GDM1 (cell line): ENCODE results near the gene SIRPB1.
"Not testable (repeated sequence)": the region's sequence is repeated elsewhere in the genome, so short reads cannot be mapped to it uniquely, and the experiment has no call there.

Source experiments
- DNase-seq: peaks from one replicate; lab custom pipeline; 2025; lab: John Stamatoyannopoulos, UW

Gene SIRPB1

DNA sequence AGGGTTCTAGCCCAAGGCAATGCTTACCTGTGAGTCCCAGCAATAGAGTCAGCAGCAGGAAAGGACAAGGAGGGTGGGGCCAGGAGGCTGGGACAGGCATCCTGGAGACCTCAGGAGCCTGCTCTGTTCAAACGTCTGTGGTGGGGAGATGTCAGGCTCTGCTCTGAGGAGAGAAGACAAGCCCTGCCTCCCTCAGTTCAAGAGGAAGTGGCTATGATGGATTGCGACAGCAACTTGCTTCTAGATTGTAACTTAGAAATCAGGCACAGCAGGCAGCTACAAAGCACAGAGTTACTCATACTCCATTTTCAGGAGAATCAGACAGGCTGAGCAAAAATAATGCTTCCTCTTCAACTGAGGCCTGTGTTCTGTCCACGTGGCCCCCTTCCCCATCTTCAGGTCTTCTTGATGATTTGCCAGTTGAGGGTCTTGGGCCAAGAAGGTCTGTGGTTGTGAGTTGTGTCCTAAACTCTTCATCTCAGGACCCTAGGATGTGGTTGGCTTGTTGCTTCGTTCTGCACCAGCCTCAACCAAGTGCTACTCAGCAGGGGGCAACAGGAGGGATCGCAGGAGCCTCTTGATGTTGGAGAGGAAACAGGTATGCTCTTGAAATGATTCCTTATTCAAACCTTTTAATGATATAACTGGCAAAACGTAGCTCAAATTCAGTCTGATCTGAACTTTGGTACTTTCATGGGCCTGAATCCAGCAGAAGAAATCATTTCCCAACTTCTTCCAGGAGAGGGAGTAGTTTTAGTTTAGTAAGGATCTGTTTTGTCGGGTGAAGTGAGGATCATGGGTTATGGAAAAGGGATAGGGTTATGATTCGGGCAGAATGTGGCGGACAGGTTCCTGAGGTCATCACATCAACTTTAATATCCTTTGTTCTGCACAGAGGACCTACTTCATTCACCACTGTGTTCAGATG, 31.0 kb downstream of the SIRPB1 start:
- DNase-seq = peak; percentile 55

- DNase-seq = no peak
Measured at GRCh38 chr20:1587781-1588532, 31.9 kb downstream of the SIRPB1 start.

GRCh38 chr20:1579488-1579887, 40.3 kb downstream of the SIRPB1 start:
- no peak for DNase-seq

DNA sequence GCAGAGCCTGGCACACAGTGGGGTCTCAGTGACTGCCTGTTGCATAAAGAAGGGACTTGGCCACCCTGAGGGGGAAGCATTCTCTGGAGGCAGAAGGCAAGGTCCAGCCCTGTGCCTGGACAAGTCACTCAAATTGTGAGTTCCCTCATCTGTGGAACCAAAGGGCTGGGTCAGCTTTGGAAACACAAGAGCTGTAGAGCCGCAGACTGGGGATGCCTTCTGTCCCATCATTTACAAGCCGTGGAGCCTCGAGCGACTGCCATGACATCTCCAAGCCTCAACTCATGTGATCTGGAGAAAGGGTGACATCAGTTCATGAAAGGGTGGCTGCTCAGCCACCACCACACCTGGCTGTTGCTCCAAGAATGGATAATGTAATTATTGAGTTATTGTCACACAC, 41.9 kb downstream of the SIRPB1 start:
- no peak for DNase-seq

GRCh38 chr20:1577313-1577712, 42.5 kb downstream of the SIRPB1 start:
- DNase-seq = not testable (repeated sequence)

- no peak for DNase-seq
Measured at GRCh38 chr20:1576641-1577040, 43.2 kb downstream of the SIRPB1 start.

DNA sequence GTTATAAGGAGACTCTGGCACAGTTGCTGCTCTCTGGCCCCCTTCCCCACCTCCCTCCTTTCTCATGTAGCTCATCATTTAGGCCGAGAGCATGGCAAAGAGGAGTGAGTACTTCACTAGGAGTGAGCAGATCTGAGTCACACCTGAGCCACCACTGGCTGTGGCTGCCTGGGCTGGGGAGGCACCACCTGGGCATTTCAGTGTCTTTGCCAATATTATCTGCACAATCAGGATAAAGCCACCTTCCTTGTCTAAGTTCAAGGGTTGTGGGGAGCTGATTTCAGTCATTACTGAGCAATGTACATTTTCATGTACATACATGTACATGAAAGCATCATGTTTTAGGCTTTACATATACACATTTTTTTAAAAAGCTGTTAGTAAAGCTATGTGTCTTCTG, 43.8 kb downstream of the SIRPB1 start:
- DNase-seq = not testable (repeated sequence)

DNA sequence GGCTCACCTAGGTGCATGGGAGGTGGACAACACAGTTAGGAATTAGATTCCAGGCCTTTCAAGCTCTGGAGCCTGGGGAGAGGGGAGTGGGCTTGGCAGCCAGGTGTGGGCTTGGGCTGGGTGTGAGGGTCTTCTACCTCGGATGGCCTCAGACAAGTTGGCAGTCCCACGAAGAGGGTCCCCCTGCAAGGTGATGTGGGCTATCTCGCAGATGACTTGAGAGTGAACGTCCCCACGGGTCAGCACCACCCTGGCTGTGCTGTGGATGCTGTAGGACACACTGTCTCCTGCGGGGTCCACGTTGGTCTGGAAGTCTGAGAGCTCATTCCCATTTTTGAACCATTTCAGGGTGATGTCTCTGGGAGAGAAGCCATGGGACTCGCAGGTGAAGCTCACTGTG, 48.2 kb downstream of the SIRPB1 start:
- DNase-seq = not testable (repeated sequence)
